K562 (cell line): ENCODE data around the gene HOXA9. TPM values are rescaled to one million over a fixed set of nuclear protein-coding genes. Genes with fewer than 3 reads are reported as not detected.

ENCODE experiments used
- ATAC-seq: fragments of 200-7000 bp; cut with Tn5 transposase; 3 replicates; pipeline ENCODE4 v1.9.1; 2020; ENCODE audit warnings: moderate library complexity
- BruUV-seq: library from RNA; stranded (reverse); fragments of 400-500 nt; replicated peaks from 2 replicates; lab custom pipeline; 2021; lab: Mats Ljungman, UMichigan
- CTCF ChIA-PET: fragments of 300-600 bp; formaldehyde crosslinking; extraction: SDS; loops from one replicate; lab custom pipeline; 2021; ENCODE audit warnings: low intra/inter-chr PET ratio; lab: Yijun Ruan, JAX
- POLR2A ChIA-PET: fragments of 300-600, 350-650 bp; sonication (Branson Sonifier 250); formaldehyde crosslinking; extraction: SDS; loops from one replicate; lab custom pipeline; 2021; ENCODE audit warnings: antibody characterized with exemption, inconsistent platforms; lab: Yijun Ruan, JAX
- DNase-seq, 4 experiments: peaks; one replicate each; pipeline versions ENCODE4 v3.0.0 to v3.0.0-alpha.2; 2011 to 2018; ENCODE audit warnings: low spot score in 3 of 4, mixed read lengths in 3 of 4; ENCODE audit errors: extremely low read depth in 1 of 4
- FAIRE-seq: peaks from 2 replicates; lab custom pipeline; 2011; peaks lifted over from hg19 to GRCh38; lab: Jason Lieb, UNC
- H2AFZ ChIP-seq: 2 replicates; pipeline ENCODE4 v1.6.0; 2011; ENCODE audit warnings: low read depth, low read length, control low read depth, inconsistent platforms
- H3K27ac ChIP-seq: fragments of 200-600 bp; 3 replicates; pipeline ENCODE4 v1.8.0; 2011; ENCODE audit warnings: low read depth, mild to moderate bottlenecking, control low read depth, inconsistent platforms, low read length, moderate library complexity, mixed read lengths; ENCODE audit errors: extremely low read depth
- H3K27me3 ChIP-seq, 2 experiments: fragments of 300-600 bp in 1 of 2; 2 replicates in 1 of 2; 3 replicates in 1 of 2; pipeline versions ENCODE4 v1.6.0 to v1.8.0; 2011; ENCODE audit warnings: inconsistent platforms in 2 of 2, low read length in 2 of 2, mild to moderate bottlenecking in 1 of 2, mixed read lengths in 1 of 2, moderate library complexity in 1 of 2; ENCODE audit not compliant: control insufficient read depth in 2 of 2, insufficient read depth in 2 of 2
- H3K36me3 ChIP-seq: fragments of 300-600 bp; 3 replicates; pipeline ENCODE4 v1.8.0; 2011; ENCODE audit warnings: mild to moderate bottlenecking, low read length, inconsistent platforms; ENCODE audit not compliant: control insufficient read depth, insufficient read depth
- H3K4me1 ChIP-seq, 2 experiments: fragments of 200-600 bp in 1 of 2; replicated peaks in 1 of 2; 2 replicates in 1 of 2; 3 replicates in 1 of 2; pipeline versions ENCODE4 v1.5.1 to v1.8.0; 2011; ENCODE audit warnings: inconsistent platforms in 2 of 2, low read length in 2 of 2, mild to moderate bottlenecking in 1 of 2, mixed read lengths in 1 of 2, moderate library complexity in 1 of 2; ENCODE audit not compliant: control insufficient read depth in 2 of 2, insufficient read depth in 2 of 2
- H3K4me2 ChIP-seq: 2 replicates; pipeline ENCODE4 v1.6.1; 2011; ENCODE audit warnings: low read length, control low read depth, inconsistent platforms, mixed read lengths; ENCODE audit not compliant: insufficient read depth
- H3K4me3 ChIP-seq: fragments of 200-600 bp; sonication (generic), shearing (Covaris generic); 2 replicates; pipeline ENCODE4 v1.5.1; 2016; ENCODE audit warnings: control low read depth, inconsistent platforms
- H3K79me2 ChIP-seq: fragments of 200-600 bp; 3 replicates; pipeline ENCODE4 v1.8.0; 2011; ENCODE audit warnings: low read length, inconsistent platforms; ENCODE audit not compliant: control insufficient read depth, insufficient read depth
- H3K9ac ChIP-seq, 2 experiments: 2 replicates each; pipeline versions ENCODE4 v1.6.0 to v1.6.1; 2011; ENCODE audit warnings: low read depth in 2 of 2, low read length in 2 of 2, control low read depth in 1 of 2, inconsistent platforms in 1 of 2, mild to moderate bottlenecking in 1 of 2, mixed read lengths in 1 of 2; ENCODE audit not compliant: insufficient read depth in 1 of 2
- H3K9me1 ChIP-seq: one replicate; pipeline ENCODE4 v1.6.0; 2011; ENCODE audit warnings: inconsistent platforms, mild to moderate bottlenecking, low read length, moderate library complexity; ENCODE audit not compliant: control insufficient read depth, insufficient read depth
- H3K9me3 ChIP-seq: replicated peaks from 2 replicates; pipeline ENCODE4 v1.5.1; 2011; ENCODE audit warnings: low read depth, low read length, inconsistent platforms; ENCODE audit not compliant: control insufficient read depth, insufficient read depth
- H4K20me1 ChIP-seq: replicated peaks from 2 replicates; pipeline ENCODE4 v1.6.1; 2011; ENCODE audit warnings: low read length, inconsistent platforms, mixed read lengths; ENCODE audit not compliant: control insufficient read depth, insufficient read depth
- ELK3 ChIP-seq: fragments of 450-650 bp; formaldehyde crosslinking; IDR thresholded peaks from 2 replicates; pipeline ENCODE4 v1.4.0; 2020; ENCODE audit warnings: mild to moderate bottlenecking
- FOXA3 ChIP-seq, 2 experiments: fragments of 450-650 bp in 1 of 2; sonication (generic) in 1 of 2; formaldehyde crosslinking; IDR thresholded peaks in 1 of 2; conservative IDR thresholded peaks in 1 of 2; 2 replicates each; pipeline versions ENCODE4 v1.4.0 to v1.8.0; 2020 to 2022; ENCODE audit warnings: mild to moderate bottlenecking in 2 of 2, missing genetic modification reagents in 1 of 2
- FOXJ3 ChIP-seq: sonication (generic); formaldehyde crosslinking; IDR thresholded peaks from 2 replicates; pipeline ENCODE4 v1.4.0; 2020; ENCODE audit warnings: mild to moderate bottlenecking, missing genetic modification reagents
- HDAC3 ChIP-seq: fragments of 450-650 bp; IDR thresholded peaks from 2 replicates; pipeline ENCODE4 v1.6.1; 2018; ENCODE audit warnings: borderline replicate concordance, mild to moderate bottlenecking, moderate library complexity; ENCODE audit not compliant: partially characterized antibody
- IRF2 ChIP-seq: sonication (generic); formaldehyde crosslinking; IDR thresholded peaks from 2 replicates; pipeline ENCODE4 v1.8.1; 2022; ENCODE audit warnings: mild to moderate bottlenecking, missing genetic modification reagents
- KHSRP ChIP-seq: fragments of 450-650 bp; IDR thresholded peaks from 2 replicates; pipeline ENCODE4 v1.6.1; 2017
- PATZ1 ChIP-seq: fragments of 250-450 bp; sonication (Bioruptor Pico); IDR thresholded peaks from 2 replicates; pipeline ENCODE4 v1.5.0; 2020; ENCODE audit warnings: mild to moderate bottlenecking, borderline replicate concordance
- POLR2B ChIP-seq: fragments of 450-650 bp; IDR thresholded peaks from 2 replicates; pipeline ENCODE4 v1.6.1; 2018; ENCODE audit warnings: low read depth; ENCODE audit not compliant: partially characterized antibody
- PRPF4 ChIP-seq: fragments of 200-400 bp; formaldehyde crosslinking; IDR thresholded peaks from one replicate; pipeline ENCODE4 v1.6.1; 2017; ENCODE audit warnings: low read length, low read depth, mild to moderate bottlenecking; ENCODE audit not compliant: insufficient read depth, poor library complexity, severe bottlenecking
- RB1 ChIP-seq: fragments of 450-650 bp; IDR thresholded peaks from 2 replicates; pipeline ENCODE4 v1.6.1; 2017; ENCODE audit warnings: low read depth, mild to moderate bottlenecking
- RCOR1 ChIP-seq, 2 experiments: IDR thresholded peaks; 2 replicates each; pipeline ENCODE4 v1.6.1; 2012; ENCODE audit warnings: low read depth in 2 of 2, low read length in 2 of 2, borderline replicate concordance in 1 of 2, improper control_type of control experiment in 1 of 2
- STAG1 ChIP-seq: sonication (generic); formaldehyde crosslinking; IDR thresholded peaks from 2 replicates; pipeline ENCODE4 v1.5.0; 2020; ENCODE audit warnings: missing genetic modification reagents, borderline replicate concordance
- USF1 ChIP-seq: sonication (generic); formaldehyde crosslinking; IDR thresholded peaks from 2 replicates; pipeline ENCODE4 v1.9.0; 2022; ENCODE audit warnings: mild to moderate bottlenecking, missing genetic modification reagents
- ZNF311 ChIP-seq: fragments of 250-450 bp; sonication (Bioruptor Pico); IDR thresholded peaks from 2 replicates; pipeline ENCODE4 v1.4.0; 2020; ENCODE audit warnings: mild to moderate bottlenecking, moderate library complexity
- ZNF740 ChIP-seq, 3 experiments: fragments of 200-800 bp in 1 of 3; sonication (Bioruptor generic) in 1 of 3; sonication (generic) in 1 of 3; formaldehyde crosslinking in 1 of 3; IDR thresholded peaks; 2 replicates each; pipeline versions ENCODE4 v1.6.1 to v1.8.0; 2016 to 2022; ENCODE audit warnings: mild to moderate bottlenecking in 2 of 3, missing compliant biosample characterization in 2 of 3, missing genetic modification characterization in 2 of 3, missing genetic modification reagents in 1 of 3
- WGBS: fragments of 100-300 bp; shearing (Covaris generic); methylation state at CpG from one replicate; pipeline ENCODE4 v1.1.6; 2016; ENCODE audit warnings: low coverage, mixed read lengths; ENCODE audit not compliant: insufficient coverage; ENCODE audit errors: missing lambda C conversion rate; 5-methylcytosine and 5-hydroxymethylcytosine counted together
- in situ Hi-C: fragments of 300-500 bp; cut with MboI; formaldehyde crosslinking; loops from 4 replicates; pipeline ENCODE4 v1.15.0; 2018; ENCODE audit warnings: inconsistent platforms, mixed read lengths
- intact Hi-C: fragments of 100-400 bp; cut with micrococcal nuclease; formaldehyde crosslinking; loops from 2 replicates; pipeline ENCODE4 v1.14.2; 2022
- polyA plus RNA-seq, 8 experiments: library from polyadenylated mRNA; depleted of rRNA in 4 of 8; stranded (reverse) in 5 of 8; unstranded in 3 of 8; fragments of >200 nt; fragmentation: Nextera tagmentation in 2 of 8; fragmentation: Illumina TruSeq in 1 of 8; extraction: Ambion mirVana in 2 of 8; extraction: Trizol in 1 of 8; gene quantifications; 2 replicates each; pipeline versions ENCODE4 v1.2.1 to v1.2.3, GENCODE V29; 2011 to 2014; ENCODE audit warnings: inconsistent platforms in 1 of 8, missing spikeins in 1 of 8
- total RNA-seq, 7 experiments: library from RNA; depleted of rRNA in 6 of 7; stranded (reverse); fragments of >200 nt in 6 of 7; fragmentation: Illumina TruSeq in 2 of 7; extraction: Trizol in 2 of 7; gene quantifications; 2 replicates each; pipeline versions ENCODE4 v1.2.1 to v1.2.3, GENCODE V29; 2011 to 2021; ENCODE audit warnings: low replicate concordance in 1 of 7

HOXA9 gene
- total and polyA plus RNA-seq, 9 of the 15 experiments (the other 6 are each of a cell fraction or from before 2014, with no cell fraction given), result not detected

GRCh38 chr7:27125986-27126394 is 39.3 kb downstream of the HOXA9 start:
- Histone ChIP-seq H3K27me3 (peaks cover 21 to 54% of the 10 kb centered on the region in 2 experiments; a peak in 4 of 5 replicates), H3K9me1 (no peaks in the 10 kb centered on the region), H3K79me2 (no peaks in the 10 kb centered on the region), H4K20me1 (no peaks in the 10 kb centered on the region; the same call in none of the 2 replicates), H3K9ac (no peak overlapping the region), H3K4me1 (no peaks in the 10 kb centered on the region), H2AFZ (no peak overlapping the region), H3K36me3 (no peaks in the 10 kb centered on the region), H3K4me2 (no peak overlapping the region), H3K4me3 (no peak overlapping the region), H3K9me3 (no peaks in the 10 kb centered on the region), H3K27ac (no peak overlapping the region)
- BruUV-seq, result no TSS peak
- no peak for ATAC-seq
- 1% methylated on average over 5 of the region's 5 CpGs for WGBS
- no peak for FAIRE-seq
- no peak for DNase-seq
- ChIA-PET CTCF (interaction anchor here (0.7 kb wide), 1 partner anchor 35 kb away, joined by 3 read pairs; no protein-coding TSS in a partner anchor), POLR2A (interaction anchor here (0.6 kb wide), 1 partner anchor 21 kb away, joined by 3 read pairs; no protein-coding TSS in a partner anchor)
- intact Hi-C loops, result no loop called here
- TF ChIP-seq FOXA3 (CRISPR knock-in tag; conservative IDR thresholded peaks at IDR 0.05 in 1 of 2, IDR thresholded peaks at IDR 0.05 in 1 of 2), result no peak
- TF ChIP-seq PRPF4, result no peak
- no peak for TF ChIP-seq RCOR1 (IDR thresholded peaks at IDR 0.05; ENCODE audit: borderline replicate concordance in 1 of 2, low read depth in 2 of 2, low read length in 2 of 2)
- TF ChIP-seq FOXJ3 (CRISPR knock-in tag), result no peak
- no peak for TF ChIP-seq USF1 (CRISPR knock-in tag)
- TF ChIP-seq IRF2 (CRISPR knock-in tag), result no peak
- TF ChIP-seq KHSRP, result no peak
- no peak for TF ChIP-seq RB1
- TF ChIP-seq HDAC3, result no peak
- TF ChIP-seq STAG1 (CRISPR knock-in tag), result no peak
- TF ChIP-seq ZNF311 (CRISPR knock-in tag), result no peak
- TF ChIP-seq POLR2B, result no peak
- TF ChIP-seq ZNF740 (CRISPR knock-in tag; IDR thresholded peaks at IDR 0.05), result no peak
- no peak for TF ChIP-seq ZNF740 (tag; IDR thresholded peaks at IDR 0.05)
- no peak for TF ChIP-seq PATZ1 (CRISPR knock-in tag)
- no peak for TF ChIP-seq ELK3 (CRISPR knock-in tag)
- in situ Hi-C loops, result loop anchor here (5.0 kb wide), 1 partner anchor 49 kb away; no protein-coding TSS in a partner anchor
